ENCODE results near the gene IQGAP2.
"Not testable (repeated sequence)": the region's sequence is repeated elsewhere in the genome, so short reads cannot be mapped to it uniquely, and the experiment has no call there.

IQGAP2 gene

GRCh38 chr5:76419597-76420298 lies 16.7 kb downstream of the IQGAP2 start:
- no peak for DNase-seq (ENCODE audit: low read depth)

GRCh38 chr5:76422227-76422626 lies 19.1 kb downstream of the IQGAP2 start:
- no peak for DNase-seq (ENCODE audit: low read depth)

DNA sequence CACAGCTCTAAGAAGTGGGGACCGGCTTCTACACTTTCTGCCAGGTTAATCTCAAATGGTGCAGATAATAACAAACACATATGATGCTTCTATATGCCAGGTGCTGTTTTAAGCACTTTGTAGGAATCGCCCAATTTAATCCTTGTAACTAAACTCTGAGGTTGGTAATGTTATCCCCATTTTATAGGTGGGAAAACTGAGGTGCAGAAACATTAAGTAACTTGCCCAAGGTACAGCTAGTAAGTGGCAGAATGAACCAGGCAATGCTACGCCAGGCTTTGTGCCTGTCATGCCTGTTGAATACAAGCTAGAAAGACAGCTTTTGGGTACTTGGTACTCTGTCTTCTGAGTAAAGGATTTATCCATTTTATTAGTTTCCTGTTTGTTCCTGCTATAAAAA lies 19.7 kb downstream of the IQGAP2 start:
- no peak for DNase-seq (ENCODE audit: low read depth)

DNA sequence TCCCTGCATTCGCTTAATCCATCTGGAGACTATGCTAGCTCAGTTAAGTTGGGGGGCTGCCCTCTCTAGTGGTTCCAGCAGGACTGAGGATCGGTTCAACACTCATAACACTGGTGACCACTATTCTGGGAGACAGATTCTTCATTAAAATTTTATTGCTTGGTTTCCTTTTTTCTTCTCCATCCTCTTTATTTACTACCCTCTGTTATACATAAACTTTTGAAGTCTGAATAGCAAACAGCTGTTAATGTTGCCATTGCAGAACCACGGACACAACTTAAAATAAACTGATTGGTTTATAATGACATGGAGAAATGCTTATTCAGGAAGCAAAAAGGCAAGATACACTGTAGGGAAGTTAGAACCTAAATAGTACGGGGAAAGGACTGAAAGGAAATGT lies 22.1 kb downstream of the IQGAP2 start:
- DNase-seq (ENCODE audit: low read depth) = no peak

DNA sequence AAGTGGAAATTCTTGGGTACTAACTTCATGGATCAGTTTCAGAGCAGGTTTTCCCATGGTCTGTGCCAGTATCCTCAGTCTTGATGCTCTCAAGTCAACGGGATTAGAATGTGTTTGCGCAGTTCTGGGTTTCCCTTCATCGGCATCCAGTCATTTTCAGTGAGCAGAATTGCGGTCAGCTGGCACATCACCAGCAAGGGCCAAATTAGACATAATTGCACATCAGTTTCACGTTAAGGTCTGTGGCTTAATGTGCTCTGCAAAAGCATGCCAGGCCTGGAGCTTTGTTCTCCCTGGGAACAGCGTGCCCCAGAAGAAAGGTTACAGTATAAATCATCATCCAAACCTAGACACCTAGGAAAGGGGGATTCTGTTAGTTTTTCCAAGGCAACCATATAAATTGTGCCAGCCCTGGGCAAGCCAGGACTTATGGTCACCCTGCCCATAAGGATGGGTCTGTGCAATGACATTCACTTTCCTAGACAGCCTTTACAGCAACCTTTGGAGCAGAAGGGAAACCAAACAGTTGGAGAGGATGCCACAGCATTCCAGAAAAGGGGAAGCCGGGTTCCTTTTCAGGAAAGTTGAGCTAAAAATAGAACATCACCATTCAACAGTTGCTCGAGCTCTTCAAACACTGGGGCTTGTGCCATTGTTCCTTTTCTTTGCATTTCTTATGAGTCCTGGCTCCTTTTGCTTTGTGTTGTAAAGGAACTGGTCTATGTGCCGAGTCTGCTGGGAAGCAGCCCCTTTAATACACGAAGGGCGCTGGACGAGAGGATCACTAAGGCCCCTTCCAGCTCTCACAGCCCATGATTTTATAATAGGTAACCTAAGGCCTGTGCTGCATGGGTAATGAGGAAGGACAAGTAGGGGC lies 23.1 kb downstream of the IQGAP2 start:
- DNase-seq (ENCODE audit: low read depth) = no peak

- DNase-seq (ENCODE audit: low read depth) = no peak
These were observed 24.4 kb downstream of the IQGAP2 start for GRCh38 chr5:76427206-76428140.

DNA sequence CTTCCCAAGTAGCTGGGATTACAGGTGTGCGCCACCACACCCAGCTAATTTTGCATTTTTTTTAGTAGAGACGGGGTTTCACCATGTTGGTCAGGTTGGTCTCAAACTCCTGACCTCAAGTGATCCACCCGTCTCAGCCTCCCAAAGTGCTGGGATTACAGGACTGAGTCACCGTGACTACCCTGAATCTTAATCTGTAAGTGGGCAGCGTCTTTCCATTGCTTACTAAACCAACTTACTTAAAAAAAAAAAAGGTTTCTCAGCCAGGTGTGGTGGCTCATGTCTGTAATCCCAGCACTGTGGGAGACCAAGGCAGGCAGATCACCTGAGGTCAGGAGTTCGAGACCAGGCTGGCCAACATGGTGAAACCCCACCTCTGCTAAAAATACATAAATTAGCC lies 25.5 kb downstream of the IQGAP2 start:
- DNase-seq (ENCODE audit: low read depth) = not testable (repeated sequence)

DNA sequence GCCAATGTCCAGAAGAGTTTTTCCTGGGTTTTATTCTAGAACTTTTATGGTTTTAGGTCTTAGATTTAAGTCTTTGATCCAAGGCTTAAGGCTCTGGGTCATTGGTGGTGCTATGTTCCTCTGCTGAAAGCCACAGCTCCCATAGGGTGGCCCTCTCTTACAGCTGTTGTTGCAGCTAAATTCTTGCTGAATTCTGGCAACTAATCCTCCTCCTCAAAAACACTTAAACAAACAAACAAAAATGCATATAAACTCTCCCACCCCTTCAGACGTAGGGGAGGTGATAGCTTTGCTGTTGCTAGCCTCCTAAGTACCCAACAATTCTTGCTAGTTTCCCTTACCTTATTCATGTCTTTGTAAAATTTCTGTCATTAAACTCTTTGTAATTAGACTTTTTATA lies 30.2 kb downstream of the IQGAP2 start:
- DNase-seq (ENCODE audit: low read depth) = no peak

GRCh38 chr5:76437507-76437906 lies 34.4 kb downstream of the IQGAP2 start:
- DNase-seq (ENCODE audit: low read depth) = not testable (repeated sequence)

GRCh38 chr5:76438025-76438424 lies 34.9 kb downstream of the IQGAP2 start:
- no peak for DNase-seq (ENCODE audit: low read depth)

GRCh38 chr5:76439201-76439600 lies 36.1 kb downstream of the IQGAP2 start:
- no peak for DNase-seq (ENCODE audit: low read depth)

DNA sequence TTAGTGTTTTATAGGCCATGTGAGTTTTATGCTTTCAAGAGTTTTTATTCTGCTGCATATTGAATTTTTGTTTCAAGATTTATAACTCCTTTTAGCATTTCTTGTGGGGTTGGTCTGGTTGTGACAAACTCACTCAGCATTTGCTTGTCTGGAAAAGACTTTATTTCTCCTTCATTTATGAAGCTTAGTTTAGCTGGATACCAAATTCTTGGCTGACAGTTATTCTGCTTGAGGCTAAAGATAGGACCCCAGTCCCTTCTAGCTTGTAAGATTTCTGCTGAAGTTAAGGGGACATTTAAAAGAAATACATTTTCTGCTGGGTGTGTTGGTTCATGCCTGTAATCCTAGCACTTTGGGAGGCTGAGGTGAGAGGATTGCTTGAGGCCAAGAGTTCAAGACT lies 36.8 kb downstream of the IQGAP2 start:
- no peak for DNase-seq (ENCODE audit: low read depth)

DNA sequence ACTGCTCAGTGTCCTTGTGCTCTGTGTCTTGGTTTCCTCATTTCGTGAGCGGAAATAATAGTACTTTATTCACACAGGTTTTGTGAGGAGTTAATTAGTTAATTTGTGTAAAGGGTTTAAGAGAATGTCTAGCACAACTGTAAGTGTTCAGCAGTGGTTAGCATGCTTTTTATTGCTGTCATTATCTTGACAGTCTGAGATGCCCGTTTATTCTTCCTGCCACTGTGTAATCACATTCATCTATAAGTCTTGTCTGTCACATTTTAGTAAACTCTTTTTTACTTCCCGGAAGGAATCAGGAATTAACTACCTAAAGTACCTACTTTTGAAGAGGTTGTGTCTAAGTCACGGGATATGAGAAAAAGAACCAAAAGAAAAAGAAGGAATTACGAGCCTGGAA lies 38.0 kb downstream of the IQGAP2 start:
- no peak for DNase-seq (ENCODE audit: low read depth)

DNA sequence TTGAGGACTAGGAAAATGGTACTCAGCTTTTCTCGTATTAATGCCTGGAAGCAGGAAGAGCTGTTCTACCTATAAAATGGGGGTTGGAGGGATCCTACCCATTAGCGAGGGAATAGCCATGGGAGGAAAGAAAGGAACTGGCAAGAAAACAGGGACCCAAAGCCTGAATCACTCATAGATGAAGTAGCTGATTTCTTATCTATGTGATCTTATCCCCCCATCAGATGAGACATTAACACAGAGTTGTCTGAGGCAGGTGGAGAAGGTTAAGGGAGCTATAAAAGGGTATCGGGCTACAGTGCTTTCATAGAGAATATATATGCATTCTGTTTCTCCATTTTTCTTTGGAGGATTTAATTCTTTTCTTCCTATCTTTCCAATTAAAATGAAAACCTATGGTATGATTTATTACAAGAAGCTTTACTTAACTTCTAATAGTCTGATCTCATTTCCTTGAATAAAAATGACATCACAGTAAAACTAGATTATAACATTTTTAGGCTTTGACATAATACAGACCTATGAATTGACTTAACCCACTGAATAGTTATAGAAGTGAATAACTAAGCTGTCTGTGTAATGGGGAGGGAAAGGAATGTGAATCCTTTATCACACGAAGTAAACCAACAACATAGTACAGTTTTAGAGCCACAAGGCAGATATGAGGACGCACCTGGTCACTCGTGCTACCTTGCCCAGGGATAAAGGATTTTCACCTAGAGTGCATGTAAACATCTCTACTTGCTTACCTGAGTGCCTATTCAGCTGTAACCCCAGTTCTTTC lies 39.0 kb downstream of the IQGAP2 start:
- DNase-seq (ENCODE audit: low read depth) = no peak

DNA sequence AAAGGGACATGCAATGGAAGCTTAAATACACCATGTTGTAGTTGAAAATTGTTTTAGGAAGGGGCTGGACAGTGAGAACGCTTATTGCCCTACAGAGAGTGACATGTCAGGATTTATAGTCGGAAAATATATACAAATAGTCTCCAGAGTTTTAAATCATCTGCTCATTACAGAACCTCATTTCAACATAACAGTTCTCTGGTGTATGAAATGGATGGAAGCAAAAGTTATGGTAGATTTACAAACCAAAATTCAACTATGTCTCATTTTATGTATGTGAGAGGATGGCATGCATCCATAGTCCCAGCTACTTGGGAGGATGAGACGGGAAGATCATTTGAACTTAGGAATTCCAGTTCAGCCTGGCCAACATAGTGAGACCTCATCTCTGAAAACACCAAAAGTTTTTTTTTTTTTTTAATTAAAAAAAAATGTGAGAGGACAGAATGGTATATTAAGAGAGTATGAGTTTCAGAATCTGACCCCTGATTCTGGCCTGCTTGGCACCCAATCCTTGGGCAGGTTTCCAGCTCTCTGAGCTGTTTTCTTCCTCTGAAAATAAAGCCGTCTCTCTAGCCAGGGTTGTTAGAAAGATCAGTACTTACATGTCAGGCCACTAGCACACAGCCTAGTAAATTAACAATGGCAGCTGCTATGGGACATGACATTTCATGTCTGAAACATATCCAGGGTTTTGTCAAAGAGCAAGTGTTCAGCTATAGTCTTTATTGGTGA lies 40.1 kb downstream of the IQGAP2 start:
- DNase-seq (ENCODE audit: low read depth) = no peak

GRCh38 chr5:76445063-76445462 lies 42.0 kb downstream of the IQGAP2 start:
- no peak for DNase-seq (ENCODE audit: low read depth)

DNA sequence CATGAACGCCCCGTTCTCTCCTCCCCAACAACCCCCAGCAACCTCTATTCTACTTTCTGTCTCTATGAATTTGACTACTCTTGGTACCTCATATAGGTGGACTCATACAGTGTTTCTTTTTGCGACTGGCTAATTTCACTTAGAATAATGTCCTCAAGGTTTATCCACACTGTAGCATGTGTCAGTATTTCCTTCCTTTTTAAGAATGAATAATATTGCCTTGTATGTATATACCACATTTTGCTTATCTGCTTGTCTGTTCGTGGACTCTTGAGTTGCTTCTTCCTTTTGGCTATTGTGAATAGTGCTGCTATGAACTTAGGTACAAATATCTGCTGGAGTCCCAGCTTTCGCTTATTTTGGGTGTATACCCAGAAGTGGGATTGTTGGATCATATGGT lies 42.7 kb downstream of the IQGAP2 start:
- DNase-seq (ENCODE audit: low read depth) = no peak

DNA sequence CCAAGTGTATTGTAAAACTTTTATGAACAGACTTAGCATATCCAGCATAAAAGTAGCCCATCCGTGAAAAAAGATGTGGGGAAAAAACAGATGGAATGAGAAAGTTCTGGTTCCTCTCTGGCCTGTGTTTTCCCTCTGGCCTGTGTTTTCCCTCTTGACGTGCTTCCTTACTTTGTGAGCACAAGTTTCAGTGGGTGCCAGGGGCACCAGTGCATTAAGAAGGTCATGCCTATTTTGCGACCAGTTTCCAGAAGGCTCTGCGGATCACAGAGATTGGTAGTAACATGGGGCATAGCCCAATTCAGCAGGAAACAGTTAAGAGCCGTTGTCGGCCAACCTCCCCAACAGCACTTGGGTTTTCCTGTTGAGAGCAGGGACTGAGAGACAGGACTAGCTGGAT lies 43.7 kb downstream of the IQGAP2 start:
- DNase-seq (ENCODE audit: low read depth) = no peak

DNA sequence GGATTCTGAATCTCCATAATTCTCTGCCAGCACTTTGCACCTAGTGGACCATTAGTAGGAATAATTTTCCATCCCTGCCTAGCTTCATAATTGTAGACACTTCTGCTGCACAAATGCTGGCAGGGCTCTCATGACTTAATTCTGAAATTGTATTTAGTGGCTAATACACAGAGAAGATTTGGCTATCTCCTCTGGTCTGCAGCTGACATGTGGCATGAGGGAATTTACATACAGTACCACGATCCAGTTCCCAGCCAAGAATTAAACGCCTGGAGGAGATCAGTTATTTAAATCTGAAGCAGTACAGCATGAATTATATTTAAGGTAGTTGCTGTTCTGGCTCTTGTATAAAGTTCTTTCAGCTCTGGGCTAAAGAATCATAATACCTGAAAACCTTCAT lies 46.5 kb downstream of the IQGAP2 start:
- no peak for DNase-seq (ENCODE audit: low read depth)

DNA sequence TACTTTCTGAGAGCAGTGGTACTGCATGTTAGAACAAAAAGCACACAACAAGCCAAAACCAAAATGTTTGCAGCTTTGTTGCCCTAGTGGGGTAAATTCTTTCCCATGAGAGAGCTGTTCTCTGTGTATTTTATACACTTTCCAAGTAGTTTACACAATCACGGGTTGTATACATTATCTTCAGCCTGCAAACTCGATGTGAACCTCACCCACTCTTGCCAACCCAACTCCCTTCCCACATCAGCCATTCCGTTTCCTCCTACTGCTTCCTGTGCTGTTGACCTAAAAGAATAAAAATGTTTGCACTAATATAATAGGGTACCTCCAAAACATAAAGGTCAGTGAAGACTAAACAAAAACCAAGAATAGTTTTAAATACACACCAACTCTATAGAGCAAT lies 47.0 kb downstream of the IQGAP2 start:
- DNase-seq (ENCODE audit: low read depth) = no peak

Data from T follicular helper cell (primary cell).